GM12864 (cell line): ENCODE results near the gene NKD2.

Experiments
- DNase-seq: peaks from one replicate; pipeline ENCODE4 v3.0.0-alpha.2; 2011; ENCODE audit warnings: low read depth
- H3K4me3 ChIP-seq: 2 replicates; pipeline ENCODE4 v1.5.1; 2011; ENCODE audit warnings: mild to moderate bottlenecking, low read depth, low read length, control low read depth
- CTCF ChIP-seq: IDR thresholded peaks from 2 replicates; pipeline ENCODE4 v1.5.1; 2011; ENCODE audit warnings: low read depth, mild to moderate bottlenecking, moderate library complexity, low read length, control low read depth, inconsistent platforms; ENCODE audit errors: missing control alignments

NKD2 gene

GRCh38 chr5:1086871-1087270, 78.3 kb downstream of the NKD2 start:
- no peak overlapping the region for H3K4me3 ChIP-seq
- DNase-seq, result no peak
- TF ChIP-seq CTCF, result no peak

DNA sequence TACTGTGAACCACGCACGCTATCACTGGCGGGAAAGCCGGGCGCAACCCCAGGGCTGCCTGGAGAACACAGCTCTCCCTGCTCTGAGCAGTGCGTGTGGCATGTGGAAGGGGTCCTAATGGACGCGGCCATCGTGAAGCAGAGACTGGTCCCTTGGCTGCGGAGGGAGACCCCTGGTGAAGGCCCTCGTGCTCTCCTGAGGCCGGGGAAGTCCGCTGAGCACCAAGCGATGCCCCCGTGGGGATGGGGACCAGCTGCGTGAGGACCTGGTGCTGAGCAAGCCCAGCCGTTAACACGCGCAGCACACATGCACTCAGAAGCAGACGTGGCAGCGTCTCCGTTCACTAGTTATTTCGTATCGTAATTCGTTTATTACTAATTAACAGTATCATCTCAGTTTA, 78.8 kb downstream of the NKD2 start:
- no peak overlapping the region for H3K4me3 ChIP-seq
- TF ChIP-seq CTCF, result no peak

GRCh38 chr5:1088031-1088430, 79.4 kb downstream of the NKD2 start:
- no peak for TF ChIP-seq CTCF
- DNase-seq, result no peak
- H3K4me3 ChIP-seq, result no peak overlapping the region

More for the DNA sequence above, 78.8 kb downstream of the NKD2 start:
- no peak for DNase-seq
